Ovary (tissue), 3 donors: ENCODE data around the gene SALL1.

Experiments
- CTCF ChIP-seq, 3 donors: fragments of 450-650 bp in 2 of 3; fragments of 200-600 bp in 1 of 3; IDR thresholded peaks; one replicate each; pipeline versions ENCODE4 v1.5.1 to v1.8.0; 2016 to 2022; ENCODE audit warnings: antibody characterized with exemption in 3 of 3, mild to moderate bottlenecking in 1 of 3
- EP300 ChIP-seq: sonication (generic); formaldehyde crosslinking; IDR thresholded peaks from one replicate; pipeline ENCODE4 v1.6.1; 2017; ENCODE audit warnings: antibody characterized with exemption
- POLR2A ChIP-seq: fragments of 450-650 bp; IDR thresholded peaks from one replicate; pipeline ENCODE4 v1.6.1; 2017; ENCODE audit warnings: antibody characterized with exemption, mild to moderate bottlenecking, moderate library complexity
- donor health status: DM: no; HTN: no; CAD: no.

DNA sequence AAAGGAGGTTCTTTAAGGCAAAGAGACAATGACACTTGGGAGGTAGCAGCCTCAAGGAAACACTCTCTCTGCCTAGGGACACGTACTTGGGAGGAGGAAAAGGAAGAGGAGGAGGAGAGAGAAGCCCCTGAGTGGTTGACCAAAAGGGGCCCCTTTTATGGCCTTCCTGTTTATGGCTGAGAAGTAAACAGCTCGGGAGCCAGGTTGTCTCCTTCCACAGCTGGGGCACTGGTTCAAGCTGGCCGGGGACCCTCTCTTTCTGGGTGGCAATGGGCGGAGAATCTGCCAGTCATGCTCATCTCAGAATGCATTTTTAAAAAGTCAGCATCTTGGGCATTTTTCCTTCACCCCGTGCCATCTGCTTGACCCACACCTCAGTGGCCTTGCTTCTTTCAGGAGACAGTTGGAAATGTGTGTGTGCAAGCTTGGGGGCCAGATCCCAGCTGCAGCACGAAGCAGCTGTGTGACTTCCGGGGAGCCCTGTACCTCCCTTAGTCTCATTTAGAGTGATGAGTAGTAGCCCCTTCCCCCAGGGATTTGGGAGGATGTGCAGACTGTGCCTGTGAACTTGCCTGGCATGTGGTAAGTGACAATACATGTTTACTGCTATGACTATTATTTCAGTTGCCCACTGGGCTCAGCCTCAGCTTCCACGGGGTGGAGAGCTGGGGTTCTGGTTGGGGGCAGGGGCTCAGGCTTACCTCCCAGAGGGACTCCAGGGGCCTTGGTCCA, 33.8 kb upstream of the SALL1 start:
- TF ChIP-seq POLR2A (no peak), CTCF (IDR thresholded peaks at IDR 0.05) (no peak), EP300 (no peak)
